GM19043 (cell line): ENCODE measurements around the gene PP2D1.
"Not testable (repeated sequence)": the region's sequence is repeated elsewhere in the genome, so short reads cannot be mapped to it uniquely, and the experiment has no call there.

ENCODE experiments used
- ATAC-seq: cut with Tn5 transposase; IDR thresholded peaks from one replicate; pipeline ENCODE4 v1.9.1; 2021; ENCODE audit warnings: low read depth; ENCODE audit not compliant: unreplicated experiment

Gene PP2D1

DNA sequence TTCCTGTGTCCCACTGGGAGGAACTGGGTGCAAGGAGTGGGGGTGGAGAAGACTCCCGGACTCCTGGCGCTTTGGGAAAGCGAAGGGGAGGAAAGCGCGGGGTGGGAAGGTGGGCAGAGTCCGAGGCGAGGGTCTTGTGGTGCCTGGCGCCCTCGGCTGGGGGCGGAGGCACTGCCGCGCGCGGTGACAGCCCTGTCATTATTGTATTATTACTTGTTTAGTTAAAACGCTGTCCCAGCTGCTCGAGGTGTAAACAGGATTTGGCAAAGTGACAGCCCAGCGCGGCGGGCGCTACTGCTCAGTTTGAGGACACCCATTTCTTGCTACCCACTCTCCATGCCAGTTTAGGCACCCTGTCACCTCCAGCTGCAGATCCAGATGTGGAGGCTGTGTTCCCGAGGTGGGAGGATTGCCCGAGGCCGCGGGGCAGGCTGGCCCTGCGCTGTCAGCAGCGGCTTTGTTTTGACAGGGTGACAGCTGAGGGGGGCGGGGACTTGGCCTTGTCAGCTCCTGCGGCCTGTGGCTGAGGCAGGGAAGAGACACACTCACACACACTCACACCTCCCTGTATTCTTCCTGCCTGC is 29.2 kb upstream of the PP2D1 start:
- ATAC-seq, result peak; percentile 41

DNA sequence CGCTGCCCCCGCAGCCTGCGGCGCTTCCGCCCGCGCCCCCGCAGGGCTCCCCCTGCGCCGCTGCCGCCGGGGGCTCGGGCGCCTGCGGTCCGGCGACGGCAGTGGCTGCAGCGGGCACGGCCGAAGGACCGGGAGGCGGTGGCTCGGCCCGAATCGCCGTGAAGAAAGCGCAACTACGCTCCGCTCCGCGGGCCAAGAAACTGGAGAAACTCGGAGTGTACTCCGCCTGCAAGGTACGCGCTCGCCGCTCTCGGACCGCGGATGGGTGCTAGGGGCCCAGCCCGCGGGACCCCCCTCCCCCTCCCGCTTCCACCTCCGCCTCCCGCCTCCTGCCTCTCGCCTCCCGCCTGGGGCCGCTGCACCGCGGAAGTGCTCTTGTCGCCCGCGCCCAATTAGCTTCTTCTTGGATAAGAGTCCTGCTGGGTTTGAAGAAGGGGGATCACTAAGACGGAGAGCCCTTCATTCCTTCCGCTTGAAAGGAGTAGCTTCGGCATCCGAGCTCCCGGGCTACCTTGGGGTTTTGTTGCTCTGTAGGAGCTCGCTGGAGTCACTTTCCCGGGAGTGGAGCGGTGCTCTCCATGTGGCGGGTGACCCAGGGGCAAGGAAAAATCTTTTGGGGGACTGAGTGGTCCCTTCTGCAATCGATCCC is 28.6 kb upstream of the PP2D1 start:
- peak; percentile 27 for ATAC-seq

DNA sequence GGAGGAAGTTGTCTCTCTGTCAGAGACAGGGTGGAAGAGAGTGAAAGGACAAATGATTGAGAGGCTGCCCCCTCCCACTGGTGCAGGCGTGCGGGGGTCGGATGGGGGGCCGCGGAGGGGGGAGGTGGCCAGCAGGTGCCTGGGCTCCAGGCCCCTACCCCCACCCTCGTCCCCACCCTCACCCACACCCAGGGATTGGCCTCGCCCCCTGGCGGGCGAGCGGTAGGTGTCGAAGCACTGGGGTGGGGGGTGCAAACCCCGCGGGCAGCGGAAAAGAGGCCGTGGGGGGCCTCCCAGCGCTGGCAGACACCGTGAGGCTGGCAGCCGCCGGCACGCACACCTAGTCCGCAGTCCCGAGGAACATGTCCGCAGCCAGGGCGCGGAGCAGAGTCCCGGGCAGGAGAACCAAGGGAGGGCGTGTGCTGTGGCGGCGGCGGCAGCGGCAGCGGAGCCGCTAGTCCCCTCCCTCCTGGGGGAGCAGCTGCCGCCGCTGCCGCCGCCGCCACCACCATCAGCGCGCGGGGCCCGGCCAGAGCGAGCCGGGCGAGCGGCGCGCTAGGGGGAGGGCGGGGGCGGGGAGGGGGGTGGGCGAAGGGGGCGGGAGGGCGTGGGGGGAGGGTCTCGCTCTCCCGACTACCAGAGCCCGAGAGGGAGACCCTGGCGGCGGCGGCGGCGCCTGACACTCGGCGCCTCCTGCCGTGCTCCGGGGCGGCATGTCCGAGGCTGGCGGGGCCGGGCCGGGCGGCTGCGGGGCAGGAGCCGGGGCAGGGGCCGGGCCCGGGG is 27.9 kb upstream of the PP2D1 start, which contains the start of gene KAT2B:
Gene KAT2B (plus strand): TSS at position 682 of the 783 bp plus-strand sequence. CDS start 32 bp downstream, at position 714.
- peak; percentile 40 for ATAC-seq

DNA sequence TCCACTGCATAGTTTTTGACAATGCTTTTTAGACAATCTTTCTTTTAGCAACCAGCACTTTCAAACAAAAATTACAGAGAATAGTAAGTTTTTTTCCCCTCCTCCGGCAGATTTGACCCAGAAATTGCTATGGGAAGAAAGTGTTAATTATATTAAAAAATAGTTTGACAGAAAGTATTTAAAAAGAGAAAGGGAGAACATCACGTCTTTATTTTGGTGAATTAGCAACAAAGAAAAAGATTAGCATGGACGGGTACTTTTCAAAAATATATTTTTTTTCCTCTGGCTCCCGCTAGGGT is 27.4 kb upstream of the PP2D1 start:
- no peak for ATAC-seq

DNA sequence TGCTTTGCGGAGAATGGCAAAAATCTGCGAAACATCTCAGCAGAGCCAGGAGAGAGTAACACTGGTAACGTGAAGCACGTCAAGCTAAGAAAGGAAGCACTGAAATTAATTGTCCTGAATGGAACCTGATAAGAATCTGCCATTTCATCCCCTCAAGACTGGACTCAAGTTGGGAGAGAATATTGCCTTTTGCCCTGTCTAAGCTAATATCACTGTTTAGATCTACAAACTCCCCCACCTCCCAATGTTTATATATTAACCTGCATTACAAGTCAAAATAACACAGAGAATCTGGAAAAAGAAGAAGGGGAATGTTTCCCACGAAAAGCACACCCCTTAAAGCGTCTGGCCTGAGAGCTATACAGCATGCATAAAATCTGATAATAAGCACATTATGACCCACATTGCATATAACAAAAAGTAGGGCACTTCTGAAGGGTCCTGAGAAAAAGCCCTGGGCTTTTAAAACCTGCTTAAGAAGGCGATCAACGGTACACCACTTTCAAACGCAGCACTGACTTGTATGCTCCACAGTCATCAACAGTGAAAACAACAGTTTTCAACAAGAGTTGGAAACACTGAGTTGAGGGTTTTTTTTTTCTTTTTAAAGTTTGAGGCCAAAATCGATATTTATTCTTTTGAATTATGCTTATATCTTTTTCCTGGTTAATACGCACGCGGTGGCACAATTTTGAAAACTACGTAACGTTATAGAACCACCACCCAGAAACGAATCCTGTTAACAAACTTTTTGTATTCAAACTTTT is 26.8 kb upstream of the PP2D1 start:
- ATAC-seq, result no peak

DNA sequence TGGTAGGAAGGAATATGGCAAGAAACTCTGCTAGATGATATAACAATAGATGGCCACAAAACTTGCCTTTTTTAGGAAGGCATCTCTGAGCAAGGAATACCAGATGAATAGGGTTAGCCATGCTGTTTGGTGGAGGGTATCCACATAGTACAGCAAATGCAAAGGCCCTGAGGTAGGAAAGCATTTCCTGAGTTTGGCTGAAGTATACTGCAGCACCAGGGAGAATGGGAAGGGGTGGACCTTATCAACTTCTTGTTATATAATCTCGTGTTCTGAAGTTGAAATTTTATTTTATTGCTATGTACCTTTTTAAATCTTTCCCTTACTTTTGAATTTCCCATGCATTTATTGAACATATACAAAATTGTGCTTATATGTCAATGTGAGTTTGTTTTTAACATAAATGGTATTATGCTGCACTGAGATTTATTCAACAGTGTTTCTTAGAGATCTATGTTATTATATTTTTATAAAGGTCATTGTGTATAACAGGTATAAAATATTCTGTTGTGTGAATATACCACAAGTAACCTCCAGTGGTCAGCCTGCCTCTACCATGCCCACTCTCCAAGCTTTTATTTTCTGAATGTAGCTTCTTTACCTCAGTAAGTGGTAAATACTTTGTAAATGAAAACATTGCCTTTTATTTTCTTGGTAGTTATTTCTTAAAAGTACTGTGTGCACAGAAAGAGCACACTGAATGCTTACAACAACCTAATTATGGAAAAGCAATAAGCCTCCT is 25.4 kb upstream of the PP2D1 start:
- no peak for ATAC-seq

DNA sequence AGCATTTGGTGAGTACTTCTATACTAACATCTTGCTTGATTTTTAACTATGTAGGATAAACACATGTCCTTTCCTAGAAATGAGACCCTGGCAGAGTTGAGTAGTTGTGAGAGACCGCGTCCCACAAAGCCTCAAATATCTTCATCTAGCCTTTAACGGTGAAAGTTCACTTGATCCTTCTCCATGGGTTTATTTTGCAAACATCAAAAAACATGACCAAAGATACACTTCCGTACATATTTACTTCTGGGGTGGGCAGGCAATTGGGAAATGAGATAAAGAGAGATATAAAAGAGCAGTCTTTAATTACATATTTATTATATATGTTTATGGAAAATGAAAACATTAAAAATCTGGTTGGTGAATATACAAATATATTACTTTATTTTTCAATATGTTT is 23.0 kb upstream of the PP2D1 start:
- ATAC-seq, result no peak

DNA sequence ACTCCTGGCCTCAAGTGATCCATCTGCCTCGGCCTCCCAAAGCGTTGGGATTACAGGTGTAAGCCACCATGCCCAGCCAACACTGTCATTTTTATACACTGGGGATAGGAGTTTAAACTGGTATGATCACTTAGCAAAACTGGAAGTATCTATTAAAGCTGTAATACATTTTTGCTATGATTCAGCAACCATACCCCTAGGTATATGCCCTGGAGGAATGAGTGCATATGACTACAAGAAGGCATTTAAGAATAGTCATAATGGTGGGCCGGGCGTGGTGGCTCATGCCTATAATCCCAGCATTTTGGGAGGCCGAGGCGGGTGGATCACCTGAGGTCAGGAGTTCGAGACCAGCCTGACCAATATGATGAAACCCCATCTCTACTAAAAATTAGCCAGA is 19.9 kb upstream of the PP2D1 start:
- ATAC-seq, result not testable (repeated sequence)

DNA sequence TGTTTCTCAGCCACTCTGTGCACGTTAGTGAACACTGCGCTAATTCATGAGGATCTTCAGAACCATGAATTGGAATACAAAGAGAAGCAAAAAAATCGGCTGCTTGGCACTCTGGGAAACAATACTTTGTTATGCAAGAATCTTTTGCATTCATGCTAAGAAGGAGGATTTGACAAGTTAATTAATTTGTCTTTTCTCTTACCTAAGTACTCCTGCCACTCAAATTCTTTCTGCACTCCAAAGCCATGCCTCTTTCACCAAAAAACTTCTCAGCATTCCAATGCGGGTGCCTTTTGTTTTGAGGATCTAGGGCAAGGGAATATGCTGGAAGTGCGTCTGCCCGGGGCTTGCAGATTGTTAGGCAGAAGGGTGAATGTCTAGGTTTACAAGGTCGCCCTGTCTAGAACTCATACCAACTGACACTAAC is 16.9 kb upstream of the PP2D1 start:
- no peak for ATAC-seq

DNA sequence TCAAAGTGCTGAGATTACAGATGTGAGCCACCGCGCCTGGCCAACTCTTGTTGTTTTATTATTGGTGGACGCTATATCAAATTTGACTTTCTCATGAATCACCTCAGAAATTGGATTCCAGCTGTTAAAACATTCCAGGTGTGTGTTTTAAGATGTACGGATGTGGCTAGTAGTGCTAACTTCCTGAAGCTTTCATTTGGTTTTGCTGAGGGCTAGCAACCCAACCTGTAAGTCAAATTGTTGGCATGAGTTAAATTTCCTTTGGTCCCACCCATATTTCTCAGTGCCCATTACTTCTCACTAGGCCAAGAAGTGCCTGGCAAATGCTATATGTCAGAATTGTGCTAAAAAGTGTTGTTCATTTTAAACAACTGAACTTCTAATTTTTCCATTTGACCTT is 15.1 kb upstream of the PP2D1 start:
- ATAC-seq, result no peak

DNA sequence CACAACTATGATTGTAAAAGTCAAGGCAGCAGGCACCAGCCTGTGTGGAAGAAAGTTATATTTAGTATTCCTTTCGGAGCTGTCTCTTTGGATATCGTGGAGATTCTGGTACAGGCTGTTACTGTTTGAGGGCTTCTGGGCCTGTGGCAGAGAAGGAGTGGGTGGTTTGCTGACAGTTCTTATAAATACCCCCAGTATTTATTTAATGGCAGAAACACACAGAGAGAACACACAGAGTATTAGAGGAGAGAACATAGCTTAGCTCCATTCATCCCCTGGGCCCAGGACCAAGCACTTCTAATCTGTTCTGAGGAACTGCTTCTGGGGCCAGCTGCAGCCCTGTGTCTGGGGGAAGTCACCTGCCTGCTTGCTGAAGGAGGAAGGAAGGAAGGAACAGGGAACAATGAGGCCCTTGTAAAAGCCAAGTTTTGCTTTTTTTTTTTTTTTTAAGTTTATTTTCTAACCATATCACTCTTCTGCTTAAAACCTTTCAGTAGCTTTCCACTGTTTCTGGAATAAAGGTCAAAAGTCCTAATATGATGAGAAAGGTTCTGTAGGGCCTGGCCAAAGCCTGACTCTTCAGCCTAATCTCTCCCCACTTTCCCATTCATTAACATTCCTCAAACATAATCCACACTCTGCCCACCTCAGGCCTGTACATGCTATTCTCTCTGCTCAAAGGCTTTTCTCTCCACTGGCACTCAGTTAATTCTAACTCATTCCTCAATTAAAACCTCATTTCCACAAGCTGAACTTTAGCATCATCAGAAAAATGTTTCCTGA is 11.8 kb upstream of the PP2D1 start:
- no peak for ATAC-seq

DNA sequence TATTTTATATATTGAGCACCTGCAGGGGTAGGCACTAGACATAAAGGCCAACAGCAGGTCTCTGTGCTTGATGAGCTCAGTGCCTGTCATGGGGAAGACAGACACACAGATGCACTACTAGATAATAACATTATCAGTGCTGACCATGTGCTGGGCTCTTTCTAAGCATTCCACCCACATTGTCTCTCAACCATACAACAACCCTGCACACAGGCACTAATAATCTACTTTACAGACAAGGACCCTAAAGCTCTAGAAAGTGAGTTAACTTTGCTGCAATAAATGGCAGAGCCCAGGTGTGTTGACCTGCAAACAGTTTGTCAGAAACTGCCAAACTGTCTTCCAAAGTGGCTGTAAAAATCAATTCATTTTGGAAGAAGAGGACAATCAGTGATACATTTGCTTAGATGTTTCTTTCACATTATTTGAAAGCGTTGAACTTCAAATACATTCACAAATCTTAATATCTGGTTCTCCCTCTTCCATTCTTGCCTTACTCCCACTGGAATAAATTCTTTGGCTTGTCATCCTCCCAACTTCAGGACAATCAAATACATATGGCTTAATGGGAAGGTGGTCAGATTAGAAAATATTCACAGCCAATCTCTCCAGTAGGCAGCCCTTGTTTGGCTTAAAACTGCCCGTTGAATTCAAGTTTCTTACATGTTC is 11.0 kb upstream of the PP2D1 start:
- no peak for ATAC-seq

DNA sequence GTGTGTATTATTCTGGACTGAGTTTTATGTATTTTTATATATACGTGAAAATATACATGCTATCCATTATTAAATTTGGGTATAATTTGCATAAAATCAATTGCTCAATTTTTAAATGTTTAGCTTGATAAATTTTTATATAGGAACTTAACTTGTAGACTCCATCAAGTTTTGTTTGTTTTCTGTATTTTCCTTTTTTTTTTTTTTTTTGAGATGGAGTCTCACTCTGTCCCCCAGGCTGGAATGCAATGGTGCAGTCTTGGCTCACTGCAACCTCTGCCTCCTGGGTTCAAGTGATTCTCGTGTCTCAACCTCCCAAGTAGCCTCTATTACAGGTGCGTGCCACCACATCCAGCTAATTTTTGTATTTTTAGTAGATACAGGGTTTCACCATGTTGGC is 4.0 kb upstream of the PP2D1 start:
- ATAC-seq, result not testable (repeated sequence)

DNA sequence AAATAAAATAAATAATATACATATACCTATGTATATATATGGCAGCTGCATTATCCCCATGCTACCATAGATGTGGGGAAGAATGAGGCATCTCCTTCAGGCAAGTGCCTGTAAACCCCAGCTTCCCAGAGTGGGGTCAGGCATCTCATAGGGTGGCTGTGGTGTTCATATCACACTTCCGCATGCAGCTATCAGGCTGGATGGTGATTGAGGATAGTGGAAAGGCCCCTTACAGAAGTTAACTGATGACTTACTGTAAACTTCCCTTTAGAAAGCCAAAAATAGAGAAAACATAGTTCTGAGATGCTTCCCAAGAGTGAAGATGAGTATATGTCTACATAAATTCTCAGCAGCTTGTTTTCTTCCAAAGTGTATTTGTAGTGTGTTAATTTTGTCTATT is 3.5 kb upstream of the PP2D1 start:
- no peak for ATAC-seq

DNA sequence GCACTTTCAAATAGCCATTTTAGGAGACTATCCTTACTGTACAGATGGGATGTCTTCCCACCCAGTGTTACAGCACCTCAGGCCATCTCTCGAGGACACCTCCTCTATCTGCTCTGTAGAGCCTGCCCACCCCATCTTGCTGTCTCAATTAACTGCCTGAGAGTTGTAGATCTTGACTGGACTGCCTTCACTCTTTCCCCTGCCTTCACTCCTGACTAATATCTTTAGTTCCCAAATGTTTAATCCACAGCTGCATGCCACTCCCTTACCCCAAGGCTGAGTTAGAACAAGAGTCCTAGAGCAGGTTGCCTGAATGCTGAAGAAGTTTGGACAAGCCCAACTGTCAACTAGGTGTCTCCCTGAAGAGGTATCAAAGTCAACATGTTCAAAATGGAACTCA is 1.3 kb upstream of the PP2D1 start:
- no peak for ATAC-seq

DNA sequence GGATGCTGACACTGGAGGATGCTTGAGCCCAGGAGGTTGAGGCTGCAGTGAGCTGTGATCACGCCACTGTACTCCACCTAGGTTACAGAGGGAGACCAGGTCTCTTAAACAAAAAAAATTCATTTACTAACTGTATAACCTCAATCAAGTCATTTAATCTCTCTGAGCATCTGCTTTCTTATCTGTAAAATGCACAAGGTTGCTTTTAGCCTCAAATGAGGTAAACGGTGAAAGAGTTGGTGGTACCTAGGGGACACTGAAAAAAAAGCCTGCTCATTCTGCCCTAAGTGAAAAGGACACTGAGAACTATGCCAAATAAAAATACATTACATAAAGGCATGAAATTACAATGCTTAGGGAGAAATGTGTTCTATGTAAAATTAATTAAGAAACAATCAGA is 3.4 kb downstream of the PP2D1 start:
- no peak for ATAC-seq

DNA sequence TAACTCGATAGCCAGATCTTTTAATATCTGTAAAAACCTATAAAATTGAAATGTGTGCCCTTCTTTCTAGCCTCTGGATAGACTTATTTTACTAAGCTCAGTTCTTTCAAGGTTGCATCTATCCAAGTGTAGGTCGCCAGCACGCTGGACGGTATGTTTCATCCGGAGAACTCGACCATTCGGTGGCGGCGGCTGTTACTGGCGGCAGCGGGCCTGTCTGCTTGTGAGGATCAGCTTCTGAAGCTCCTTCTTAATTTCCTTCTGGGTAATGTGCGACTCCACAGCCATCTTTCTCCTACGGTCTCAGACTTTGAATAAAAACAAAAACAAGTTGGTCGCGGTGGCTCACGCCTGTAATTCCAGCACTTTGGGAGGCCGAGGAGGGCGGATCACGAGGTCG is 4.1 kb downstream of the PP2D1 start:
- ATAC-seq, result no peak

DNA sequence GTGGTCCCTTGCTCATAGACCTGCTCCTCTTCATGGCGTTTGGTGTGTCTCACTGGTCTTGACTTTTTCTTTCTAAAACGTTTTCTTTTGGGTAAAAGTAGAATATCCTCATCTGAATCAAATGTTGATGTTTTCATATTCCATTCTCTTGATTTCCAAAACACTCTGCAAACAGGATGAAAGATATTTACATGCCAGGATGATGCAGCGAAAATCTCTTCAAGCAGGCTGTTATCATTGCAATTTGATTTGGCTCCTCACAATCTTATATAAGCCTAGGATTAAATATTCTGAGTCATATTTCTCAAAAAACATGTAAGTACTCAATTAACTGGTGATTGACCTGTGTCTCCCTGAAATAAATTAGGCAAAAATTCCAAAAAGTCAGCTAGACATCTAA is 10.1 kb downstream of the PP2D1 start:
- ATAC-seq, result no peak

DNA sequence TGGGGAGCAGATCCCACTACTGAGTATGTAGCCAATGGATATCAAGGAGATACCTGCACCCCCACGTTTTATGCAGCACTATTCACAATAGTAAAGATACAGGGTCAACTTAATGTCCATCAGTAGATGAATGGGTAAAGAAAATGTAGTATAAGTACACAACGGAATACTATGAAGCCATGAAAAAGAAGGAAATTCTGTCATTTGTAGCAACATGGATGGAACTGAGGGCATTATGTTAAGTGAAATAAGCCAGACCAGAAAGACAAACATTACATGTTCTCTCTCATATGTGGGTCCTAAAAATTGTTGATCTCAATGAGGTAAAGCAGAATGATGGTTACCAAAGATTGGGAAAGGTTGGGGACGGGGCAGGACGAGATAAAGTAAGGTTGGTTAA is 14.6 kb downstream of the PP2D1 start:
- ATAC-seq, result no peak
